H1 (cell line): ENCODE results near the gene SYNPR. TPM values are rescaled to one million over a fixed set of nuclear protein-coding genes. Genes with fewer than 3 reads are reported as not detected.

Source experiments
- CTCF ChIA-PET: fragments of 300-600 bp; sonication (Branson Sonifier 250); formaldehyde crosslinking; loops from one replicate; lab custom pipeline; 2021; ENCODE audit not compliant: partially characterized antibody; lab: Charles Lee
- POLR2A ChIA-PET: fragments of 300-600 bp; sonication (Branson Sonifier 250); formaldehyde crosslinking; loops from one replicate; lab custom pipeline; 2021; ENCODE audit warnings: inconsistent platforms; ENCODE audit not compliant: partially characterized antibody; lab: Charles Lee
- DNase-seq, 2 experiments: peaks; one replicate each; pipeline versions ENCODE4 v3.0.0 to v3.0.0-alpha.2; 2010 to 2022; ENCODE audit warnings: low spot score in 2 of 2, low read depth in 1 of 2, mixed read lengths in 1 of 2
- FAIRE-seq: peaks from 2 replicates; lab custom pipeline; 2011; peaks lifted over from hg19 to GRCh38; lab: Jason Lieb, UNC
- H2AFZ ChIP-seq: 2 replicates; pipeline ENCODE4 v1.8.1; 2012; ENCODE audit warnings: low read length, inconsistent platforms
- H2AK5ac ChIP-seq: 2 replicates; pipeline ENCODE4 v1.6.1; 2013; ENCODE audit warnings: low read depth, low read length
- H2BK120ac ChIP-seq: replicated peaks from 2 replicates; pipeline ENCODE3; 2013; ENCODE audit warnings: low read depth, low read length, inconsistent platforms
- H2BK12ac ChIP-seq: 2 replicates; pipeline ENCODE4 v1.6.1; 2013; ENCODE audit warnings: low read depth, low read length
- H2BK15ac ChIP-seq: 2 replicates; pipeline ENCODE4 v1.6.1; 2013; ENCODE audit warnings: low read length
- H2BK20ac ChIP-seq: 2 replicates; pipeline ENCODE4 v1.6.1; 2013; ENCODE audit warnings: low read length
- H2BK5ac ChIP-seq: 2 replicates; pipeline ENCODE4 v1.6.1; 2013; ENCODE audit warnings: low read depth, low read length
- H3K14ac ChIP-seq: 2 replicates; pipeline ENCODE4 v1.6.1; 2013; ENCODE audit warnings: inconsistent platforms; ENCODE audit not compliant: insufficient read length
- H3K18ac ChIP-seq: 2 replicates; pipeline ENCODE4 v1.6.1; 2013; ENCODE audit warnings: low read length; ENCODE audit errors: extremely low read depth
- H3K23ac ChIP-seq: 2 replicates; pipeline ENCODE4 v1.6.1; 2013; ENCODE audit warnings: inconsistent platforms; ENCODE audit not compliant: insufficient read length
- H3K23me2 ChIP-seq: 2 replicates; pipeline ENCODE4 v1.6.1; 2013; ENCODE audit warnings: low read depth, low read length
- H3K27ac ChIP-seq: 2 replicates; pipeline ENCODE4 v1.6.1; 2011; ENCODE audit warnings: low read depth, low read length, inconsistent platforms
- H3K27me3 ChIP-seq, 4 experiments: replicated peaks in 1 of 4; 1 replicate in 1 of 4; 2 replicates in 3 of 4; pipeline versions ENCODE4 v1.6.1 to v1.8.1; 2011 to 2013; ENCODE audit warnings: low read length in 3 of 4, mild to moderate bottlenecking in 3 of 4, inconsistent platforms in 2 of 4, mixed read lengths in 2 of 4, moderate library complexity in 1 of 4; ENCODE audit not compliant: control insufficient read depth in 3 of 4, insufficient read depth in 3 of 4; ENCODE audit errors: extremely low read depth in 1 of 4
- H3K36me3 ChIP-seq, 4 experiments: 2 replicates each; pipeline versions ENCODE4 v1.6.1 to v1.8.1; 2011 to 2013; ENCODE audit warnings: mild to moderate bottlenecking in 4 of 4, low read length in 3 of 4, moderate library complexity in 2 of 4, control low read depth in 1 of 4, inconsistent platforms in 1 of 4; ENCODE audit not compliant: insufficient read depth in 4 of 4, control insufficient read depth in 2 of 4
- H3K4ac ChIP-seq: replicated peaks from 2 replicates; pipeline ENCODE3; 2013; ENCODE audit warnings: low read length, low read depth, mixed read lengths, inconsistent platforms; ENCODE audit not compliant: insufficient read length
- H3K4me1 ChIP-seq, 4 experiments: replicated peaks in 1 of 4; 1 replicate in 1 of 4; 2 replicates in 3 of 4; pipeline versions ENCODE4 v1.6.1 to v1.8.1; 2011 to 2013; ENCODE audit warnings: low read length in 3 of 4, inconsistent platforms in 2 of 4, mixed read lengths in 1 of 4; ENCODE audit not compliant: insufficient read depth in 4 of 4, control insufficient read depth in 3 of 4
- H3K4me2 ChIP-seq, 2 experiments: 2 replicates each; pipeline versions ENCODE4 v1.6.1 to v1.8.1; 2011 to 2013; ENCODE audit warnings: low read depth in 2 of 2, low read length in 2 of 2, control low read depth in 1 of 2, inconsistent platforms in 1 of 2, mild to moderate bottlenecking in 1 of 2; ENCODE audit not compliant: insufficient read depth in 1 of 2
- H3K4me3 ChIP-seq, 4 experiments: fragments of 200-600, 300-600 bp in 1 of 4; sonication (generic), shearing (Covaris generic), sonication (Bioruptor Twin) in 1 of 4; 2 replicates each; pipeline versions ENCODE4 v1.5.1 to v1.8.1; 2011 to 2016; ENCODE audit warnings: low read length in 4 of 4, low read depth in 3 of 4, control low read depth in 2 of 4, inconsistent platforms in 2 of 4, mild to moderate bottlenecking in 2 of 4, mixed read lengths in 1 of 4, moderate library complexity in 1 of 4; ENCODE audit not compliant: insufficient read depth in 2 of 4; ENCODE audit errors: extremely low read depth in 1 of 4
- H3K56ac ChIP-seq: replicated peaks from 2 replicates; pipeline ENCODE3; 2013; ENCODE audit warnings: low read depth, mild to moderate bottlenecking, mixed read lengths, low read length, inconsistent platforms; ENCODE audit not compliant: insufficient read length
- H3K79me1 ChIP-seq: 2 replicates; pipeline ENCODE4 v1.6.1; 2013; ENCODE audit warnings: low read depth, low read length, control low read depth
- H3K79me2 ChIP-seq, 2 experiments: 2 replicates each; pipeline versions ENCODE4 v1.6.1 to v1.8.1; 2012 to 2013; ENCODE audit warnings: low read length in 2 of 2, mild to moderate bottlenecking in 2 of 2, inconsistent platforms in 1 of 2; ENCODE audit not compliant: insufficient read depth in 2 of 2, control insufficient read depth in 1 of 2
- H3K9ac ChIP-seq, 4 experiments: replicated peaks in 1 of 4; 1 replicate in 1 of 4; 2 replicates in 3 of 4; pipeline versions ENCODE4 v1.6.1 to v1.8.1; 2011 to 2013; ENCODE audit warnings: low read depth in 3 of 4, low read length in 3 of 4, control low read depth in 2 of 4, mild to moderate bottlenecking in 2 of 4, moderate library complexity in 2 of 4, inconsistent platforms in 1 of 4; ENCODE audit errors: extremely low read depth in 1 of 4
- H3K9me3 ChIP-seq, 2 experiments: 2 replicates each; pipeline versions ENCODE4 v1.6.1 to v1.8.1; 2012 to 2013; ENCODE audit warnings: mild to moderate bottlenecking in 2 of 2, moderate library complexity in 2 of 2, control low read depth in 1 of 2, inconsistent platforms in 1 of 2, low read depth in 1 of 2, low read length in 1 of 2, mixed read lengths in 1 of 2; ENCODE audit not compliant: insufficient read depth in 2 of 2
- H4K20me1 ChIP-seq, 2 experiments: replicated peaks in 1 of 2; 2 replicates each; pipeline versions ENCODE3 to v1.8.1; 2011 to 2013; ENCODE audit warnings: inconsistent platforms in 2 of 2, low read length in 2 of 2, mild to moderate bottlenecking in 1 of 2; ENCODE audit not compliant: insufficient read depth in 2 of 2, control insufficient read depth in 1 of 2
- H4K5ac ChIP-seq: 2 replicates; pipeline ENCODE4 v1.6.1; 2013; ENCODE audit warnings: low read length, low read depth, mixed read lengths, inconsistent platforms; ENCODE audit not compliant: insufficient read length
- H4K8ac ChIP-seq: 2 replicates; pipeline ENCODE4 v1.8.0; 2013; ENCODE audit warnings: mild to moderate bottlenecking, moderate library complexity, low read length, inconsistent platforms; ENCODE audit not compliant: insufficient read depth; ENCODE audit errors: extremely low read depth
- H4K91ac ChIP-seq: replicated peaks from 2 replicates; pipeline ENCODE3; 2013; ENCODE audit warnings: low read length, mixed read lengths, inconsistent platforms; ENCODE audit not compliant: insufficient read length
- BCL11A ChIP-seq, 2 experiments: IDR thresholded peaks; one replicate each; pipeline ENCODE4 v1.6.1; 2011; ENCODE audit warnings: low read depth in 2 of 2, low read length in 2 of 2, mild to moderate bottlenecking in 2 of 2
- FOSL1 ChIP-seq: IDR thresholded peaks from 2 replicates; pipeline ENCODE4 v1.6.1; 2011; ENCODE audit warnings: mild to moderate bottlenecking, low read depth, low read length, moderate library complexity; ENCODE audit not compliant: insufficient read depth
- POU5F1 ChIP-seq: IDR thresholded peaks from 2 replicates; pipeline ENCODE4 v1.6.1; 2011; ENCODE audit warnings: low read depth, mild to moderate bottlenecking, low read length, moderate library complexity
- RBBP5 ChIP-seq: IDR thresholded peaks from 2 replicates; pipeline ENCODE4 v1.7.1; 2012; ENCODE audit warnings: low read depth, mild to moderate bottlenecking, inconsistent platforms, low read length, moderate library complexity, borderline replicate concordance
- RNF2 ChIP-seq: fragments of 200-900, 300-1000 bp; sonication (generic); IDR thresholded peaks from 2 replicates; pipeline ENCODE4 v1.7.1; 2016; ENCODE audit warnings: borderline replicate concordance, low read depth, mild to moderate bottlenecking, antibody characterized with exemption, low read length; ENCODE audit not compliant: poor library complexity, severe bottlenecking; ENCODE audit errors: missing control alignments
- SAP30 ChIP-seq: fragments of 300-600 bp; sonication (generic); IDR thresholded peaks from 2 replicates; pipeline ENCODE4 v1.7.1; 2012; ENCODE audit warnings: low read length, moderate library complexity, mild to moderate bottlenecking, inconsistent platforms; ENCODE audit not compliant: insufficient read depth, insufficient replicate concordance
- WGBS, 2 experiments: shearing (Covaris generic) in 1 of 2; methylation state at CpG; one replicate each; pipeline versions ENCODE4 v1.1.6 to v1.1.7; 2013 to 2015; ENCODE audit warnings: low lambda C conversion rate in 2 of 2, mixed read lengths in 2 of 2, inconsistent platforms in 1 of 2, low coverage in 1 of 2, missing lambda C conversion rate in 1 of 2; ENCODE audit not compliant: insufficient replicate concordance in 2 of 2, insufficient coverage in 1 of 2, insufficient read length in 1 of 2; ENCODE audit errors: extremely low coverage in 1 of 2, missing lambda C conversion rate in 1 of 2; 5-methylcytosine and 5-hydroxymethylcytosine counted together
- polyA plus RNA-seq, 7 experiments: library from polyadenylated mRNA; depleted of rRNA in 3 of 7; stranded (reverse) in 5 of 7; unstranded in 2 of 7; fragments of >200 nt in 5 of 7; fragments of 200-250 nt in 2 of 7; gene quantifications; 1 replicate in 5 of 7; 2 replicates in 1 of 7; 4 replicates in 1 of 7; pipeline versions ENCODE4 v1.2.1 to v1.2.3, GENCODE V29; 2011 to 2013; ENCODE audit warnings: missing spikeins in 2 of 7, mixed read lengths in 2 of 7
- total RNA-seq: library from RNA; stranded (reverse); fragmentation: NEBNext Ultra II Directional; extraction: Animal tissue kit (Norgen Biotek cat#: 25700); gene quantifications from 2 replicates; pipeline ENCODE4 v1.2.1, GENCODE V29; 2021
- TF ChIP-seq, protein P1 (sequence below): IDR thresholded peaks from 2 replicates; pipeline ENCODE4 v1.6.1; 2011; ENCODE audit warnings: low read length, improper control_type of control experiment
- TF ChIP-seq, protein P2 (sequence below): IDR thresholded peaks from 2 replicates; pipeline ENCODE4 v1.6.1; 2012; ENCODE audit warnings: low read length, inconsistent platforms

Gene SYNPR
- total and polyA plus RNA-seq, 2 of the 8 experiments (the other 6 are each of a cell fraction or from before 2014, with no cell fraction given), result 0.39 to 0.99 TPM

- no peak for DNase-seq
- Histone ChIP-seq H3K4me2 (no peak overlapping the region), H2BK5ac (no peak overlapping the region), H3K4me1 (peaks cover 0 to 2% (median 1%) of the 10 kb centered on the region in 4 experiments; a peak in 3 of 7 replicates), H4K91ac (no peak overlapping the region), H3K4ac (no peak overlapping the region), H3K36me3 (no peaks in the 10 kb centered on the region), H3K23me2 (no peaks in the 10 kb centered on the region), H3K4me3 (no peak overlapping the region), H3K79me2 (no peaks in the 10 kb centered on the region), H3K27me3 (no peaks in the 10 kb centered on the region), H2AFZ (no peak overlapping the region), H3K79me1 (no peaks in the 10 kb centered on the region), H2BK15ac (no peak overlapping the region), H4K5ac (no peak overlapping the region), H4K20me1 (no peaks in the 10 kb centered on the region), H3K23ac (no peak overlapping the region), H3K27ac (no peak overlapping the region), H2AK5ac (no peak overlapping the region), H2BK12ac (no peak overlapping the region), H4K8ac (no peak overlapping the region), H3K14ac (no peak overlapping the region), H3K9ac (no peak overlapping the region), H2BK120ac (no peak overlapping the region), H3K56ac (no peak overlapping the region), H3K18ac (no peak overlapping the region), H2BK20ac (no peak overlapping the region), H3K9me3 (no peaks in the 10 kb centered on the region)
- 88% methylated on average over 4 of the region's 4 CpGs; no CpG with 5 or more reads in 1 of the 2 experiments for WGBS, 2 experiments
- FAIRE-seq, result no peak
- ChIA-PET CTCF (interaction anchor here (0.6 to 0.9 kb wide), 3 partner anchors 10 to 130 kb away, joined by 3 read pairs; no protein-coding TSS in a partner anchor), POLR2A (interaction anchor here (0.7 to 1.1 kb wide), 2 partner anchors 36 to 101 kb away, joined by 3 to 4 read pairs; no protein-coding TSS in a partner anchor)
- TF ChIP-seq, protein P1, sequence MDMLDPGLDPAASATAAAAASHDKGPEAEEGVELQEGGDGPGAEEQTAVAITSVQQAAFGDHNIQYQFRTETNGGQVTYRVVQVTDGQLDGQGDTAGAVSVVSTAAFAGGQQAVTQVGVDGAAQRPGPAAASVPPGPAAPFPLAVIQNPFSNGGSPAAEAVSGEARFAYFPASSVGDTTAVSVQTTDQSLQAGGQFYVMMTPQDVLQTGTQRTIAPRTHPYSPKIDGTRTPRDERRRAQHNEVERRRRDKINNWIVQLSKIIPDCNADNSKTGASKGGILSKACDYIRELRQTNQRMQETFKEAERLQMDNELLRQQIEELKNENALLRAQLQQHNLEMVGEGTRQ, result no peak
- TF ChIP-seq RNF2 (no peak), POU5F1 (no peak), SAP30 (no peak), BCL11A (IDR thresholded peaks at IDR 0.05; ENCODE audit: low read depth in 2 of 2, low read length in 2 of 2) (no peak), RBBP5 (no peak), FOSL1 (no peak)
- TF ChIP-seq, protein P2, sequence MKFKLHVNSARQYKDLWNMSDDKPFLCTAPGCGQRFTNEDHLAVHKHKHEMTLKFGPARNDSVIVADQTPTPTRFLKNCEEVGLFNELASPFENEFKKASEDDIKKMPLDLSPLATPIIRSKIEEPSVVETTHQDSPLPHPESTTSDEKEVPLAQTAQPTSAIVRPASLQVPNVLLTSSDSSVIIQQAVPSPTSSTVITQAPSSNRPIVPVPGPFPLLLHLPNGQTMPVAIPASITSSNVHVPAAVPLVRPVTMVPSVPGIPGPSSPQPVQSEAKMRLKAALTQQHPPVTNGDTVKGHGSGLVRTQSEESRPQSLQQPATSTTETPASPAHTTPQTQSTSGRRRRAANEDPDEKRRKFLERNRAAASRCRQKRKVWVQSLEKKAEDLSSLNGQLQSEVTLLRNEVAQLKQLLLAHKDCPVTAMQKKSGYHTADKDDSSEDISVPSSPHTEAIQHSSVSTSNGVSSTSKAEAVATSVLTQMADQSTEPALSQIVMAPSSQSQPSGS, result no peak
Measured at GRCh38 chr3:63514678-63515077, 236.6 kb downstream of the SYNPR start.
